Neural cell (in vitro differentiated cells): ENCODE data around the gene OSBPL5.

Source experiments
- CTCF ChIP-seq: fragments of 450-650 bp; IDR thresholded peaks from 2 replicates; pipeline ENCODE4 v1.5.1; 2014; ENCODE audit warnings: antibody characterized with exemption, mild to moderate bottlenecking, moderate library complexity; ENCODE audit not compliant: poor library complexity, severe bottlenecking
- POLR2AphosphoS5 ChIP-seq: IDR thresholded peaks from 2 replicates; pipeline ENCODE4 v1.6.1; 2012
- RAD21 ChIP-seq: fragments of 450-650 bp; conservative IDR thresholded peaks from 2 replicates; pipeline ENCODE4 v1.6.1; 2014; ENCODE audit warnings: antibody characterized with exemption, mild to moderate bottlenecking, moderate library complexity

GRCh38 chr11:3197878-3198528 lies 32.9 kb upstream of the OSBPL5 start:
- TF ChIP-seq CTCF (no peak), RAD21 (no peak), POLR2AphosphoS5 (no peak)
